DOHH2 (cell line): Measurements from ENCODE around the gene NDUFB3.

Experiments
- EZH2phosphoT487 ChIP-seq: fragments of 200-600 bp; sonication (generic); IDR thresholded peaks from 2 replicates; pipeline ENCODE4 v1.6.1; 2017; ENCODE audit warnings: borderline replicate concordance, mild to moderate bottlenecking, antibody characterized with exemption, low read length, moderate library complexity, mixed read lengths
- TF ChIP-seq, protein P1 (sequence below): fragments of 200-600 bp; sonication (generic); IDR thresholded peaks from one replicate; pipeline ENCODE4 v1.5.1; 2014; ENCODE audit warnings: antibody characterized with exemption, mild to moderate bottlenecking, low read depth, low read length; ENCODE audit not compliant: poor library complexity, severe bottlenecking

GRCh38 chr2:201084863-201085262, 13.1 kb downstream of the NDUFB3 start:
- TF ChIP-seq, protein P1, sequence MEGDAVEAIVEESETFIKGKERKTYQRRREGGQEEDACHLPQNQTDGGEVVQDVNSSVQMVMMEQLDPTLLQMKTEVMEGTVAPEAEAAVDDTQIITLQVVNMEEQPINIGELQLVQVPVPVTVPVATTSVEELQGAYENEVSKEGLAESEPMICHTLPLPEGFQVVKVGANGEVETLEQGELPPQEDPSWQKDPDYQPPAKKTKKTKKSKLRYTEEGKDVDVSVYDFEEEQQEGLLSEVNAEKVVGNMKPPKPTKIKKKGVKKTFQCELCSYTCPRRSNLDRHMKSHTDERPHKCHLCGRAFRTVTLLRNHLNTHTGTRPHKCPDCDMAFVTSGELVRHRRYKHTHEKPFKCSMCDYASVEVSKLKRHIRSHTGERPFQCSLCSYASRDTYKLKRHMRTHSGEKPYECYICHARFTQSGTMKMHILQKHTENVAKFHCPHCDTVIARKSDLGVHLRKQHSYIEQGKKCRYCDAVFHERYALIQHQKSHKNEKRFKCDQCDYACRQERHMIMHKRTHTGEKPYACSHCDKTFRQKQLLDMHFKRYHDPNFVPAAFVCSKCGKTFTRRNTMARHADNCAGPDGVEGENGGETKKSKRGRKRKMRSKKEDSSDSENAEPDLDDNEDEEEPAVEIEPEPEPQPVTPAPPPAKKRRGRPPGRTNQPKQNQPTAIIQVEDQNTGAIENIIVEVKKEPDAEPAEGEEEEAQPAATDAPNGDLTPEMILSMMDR, result no peak
- no peak for TF ChIP-seq EZH2phosphoT487
